HAP-1 (cell line): ENCODE measurements around the gene LUZP4.

ENCODE experiments used
- DNase-seq, 2 experiments: peaks; one replicate each; pipeline ENCODE4 v3.0.0-alpha.2; 2016 to 2020; ENCODE audit warnings: low spot score in 2 of 2
- H3K27me3 ChIP-seq: fragments of 250-450 bp; sonication (Bioruptor Pico); 2 replicates; pipeline ENCODE4 v1.5.1; 2020; ENCODE audit warnings: low read depth, mild to moderate bottlenecking, moderate library complexity
- H3K36me3 ChIP-seq: fragments of 250-450 bp; sonication (Bioruptor Pico); replicated peaks from 2 replicates; pipeline ENCODE4 v1.5.1; 2020; ENCODE audit warnings: mild to moderate bottlenecking
- H3K4me1 ChIP-seq: fragments of 250-450 bp; sonication (Bioruptor Pico); 2 replicates; pipeline ENCODE4 v1.5.1; 2020; ENCODE audit warnings: mild to moderate bottlenecking
- H3K4me3 ChIP-seq: fragments of 250-450 bp; sonication (Bioruptor Pico); 2 replicates; pipeline ENCODE4 v1.5.1; 2020; ENCODE audit warnings: mild to moderate bottlenecking, moderate library complexity
- H3K9me3 ChIP-seq: fragments of 250-450 bp; sonication (Bioruptor Pico); 2 replicates; pipeline ENCODE4 v1.5.1; 2020; ENCODE audit warnings: mild to moderate bottlenecking, moderate library complexity
- in situ Hi-C: fragments of 300-500 bp; cut with MboI; formaldehyde crosslinking; loops from 3 replicates; pipeline ENCODE4 v1.14.3; 2020; ENCODE audit warnings: low sequenced_read_pairs, inconsistent platforms, mixed read lengths

The LUZP4 gene, protein sequence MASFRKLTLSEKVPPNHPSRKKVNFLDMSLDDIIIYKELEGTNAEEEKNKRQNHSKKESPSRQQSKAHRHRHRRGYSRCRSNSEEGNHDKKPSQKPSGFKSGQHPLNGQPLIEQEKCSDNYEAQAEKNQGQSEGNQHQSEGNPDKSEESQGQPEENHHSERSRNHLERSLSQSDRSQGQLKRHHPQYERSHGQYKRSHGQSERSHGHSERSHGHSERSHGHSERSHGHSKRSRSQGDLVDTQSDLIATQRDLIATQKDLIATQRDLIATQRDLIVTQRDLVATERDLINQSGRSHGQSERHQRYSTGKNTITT

DNA sequence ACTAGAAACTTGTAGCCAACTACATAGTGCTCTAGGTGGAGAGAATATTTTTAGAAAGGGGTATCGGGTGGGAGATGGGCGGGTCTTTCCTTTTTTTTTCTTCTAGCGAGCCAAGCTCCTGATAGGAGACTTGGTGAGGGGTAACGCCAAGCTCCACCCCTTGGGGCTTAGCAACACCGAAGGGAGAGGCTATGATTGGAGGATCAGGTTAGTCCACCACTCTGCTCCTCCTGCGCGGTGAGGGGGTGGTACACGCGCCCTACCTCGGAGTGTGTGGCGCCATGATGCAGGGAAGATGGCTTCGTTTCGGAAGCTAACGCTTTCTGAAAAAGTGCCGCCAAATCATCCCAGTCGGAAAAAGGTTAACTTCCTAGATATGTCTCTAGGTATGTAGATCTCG, at the start of gene LUZP4:
Gene LUZP4 (plus strand): TSS at position 251 of the 400 bp plus-strand sequence. CDS start 45 bp downstream, at position 296.
- H3K27me3 ChIP-seq = 0 out of 2 replicates have a peak, but pooled peaks cover 2% of the 10 kb centered on the region
- DNase-seq = no peak
- no peak within 1 kb of the TSS for H3K4me3 ChIP-seq
- no peaks in the 10 kb centered on the region for H3K36me3 ChIP-seq
- H3K4me1 ChIP-seq = no peaks in the 10 kb centered on the region
- H3K9me3 ChIP-seq = no peaks in the 10 kb centered on the region
- in situ Hi-C loops = loop anchor here (25.0 kb wide), 1 partner anchor 302 kb away; no protein-coding TSS in a partner anchor

DNA sequence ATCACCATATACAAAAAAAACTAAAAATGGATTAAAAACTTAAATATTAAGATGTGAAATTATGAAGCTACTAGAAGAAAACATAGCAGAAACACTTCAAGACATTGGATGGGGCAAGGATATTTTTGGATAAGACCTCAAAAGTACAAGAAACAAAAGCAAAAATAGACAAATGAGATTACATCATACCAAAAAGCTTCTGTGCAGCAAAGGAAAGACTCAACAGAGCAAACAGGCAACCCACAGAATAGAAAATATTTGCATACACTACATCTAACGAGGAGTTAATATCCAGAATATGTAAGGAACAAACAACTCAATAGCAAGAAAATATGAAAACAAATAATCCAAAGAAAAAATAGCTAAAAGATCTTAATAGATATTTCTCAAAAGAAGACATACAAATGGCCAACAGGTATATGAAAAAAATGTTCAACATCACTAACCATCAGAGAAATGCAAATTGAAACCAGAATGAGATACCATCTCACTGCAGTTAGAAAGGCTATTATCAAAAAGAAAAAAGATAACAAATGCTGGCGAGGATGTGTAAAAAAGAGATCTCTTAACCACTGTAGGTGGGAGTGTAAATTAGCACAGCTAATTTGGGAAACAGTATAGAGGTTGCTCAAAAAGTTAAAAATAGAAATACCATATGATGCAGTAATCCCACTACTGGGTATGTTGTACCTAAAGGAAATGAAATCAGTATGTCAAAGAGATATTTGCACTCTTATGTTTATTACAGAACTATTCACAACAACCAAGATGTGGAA, 37.9 kb upstream of the LUZP4 start:
- peaks cover 68% of the 10 kb centered on the region for H3K4me1 ChIP-seq
- H3K27me3 ChIP-seq = no peaks in the 10 kb centered on the region
- H3K9me3 ChIP-seq = no peaks in the 10 kb centered on the region
- no peak overlapping the region for H3K4me3 ChIP-seq
- no peak for DNase-seq
- no peaks in the 10 kb centered on the region for H3K36me3 ChIP-seq
- in situ Hi-C loops = no loop called here

DNA sequence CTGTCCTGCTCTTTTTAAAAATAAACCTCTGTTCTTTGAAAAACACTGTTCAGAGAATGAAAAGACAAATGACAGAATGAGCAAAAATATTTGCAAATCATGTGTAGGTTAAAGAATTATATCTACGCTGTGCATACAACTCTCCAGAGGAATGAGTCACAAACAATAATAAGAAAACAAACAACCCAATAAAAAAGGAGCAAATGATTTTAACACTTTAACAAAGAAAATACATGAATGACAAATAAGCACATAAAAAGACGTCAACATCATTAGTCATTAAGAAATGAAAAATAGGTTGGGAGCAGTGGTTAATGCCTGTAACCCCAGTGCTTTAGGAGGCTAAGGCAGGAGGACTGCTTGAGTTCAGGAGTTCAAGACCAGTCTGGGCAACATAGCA, 34.5 kb upstream of the LUZP4 start:
- no peak overlapping the region for H3K4me3 ChIP-seq
- H3K36me3 ChIP-seq = no peaks in the 10 kb centered on the region
- H3K27me3 ChIP-seq = no peaks in the 10 kb centered on the region
- peaks cover 73% of the 10 kb centered on the region for H3K4me1 ChIP-seq
- in situ Hi-C loops = no loop called here
- no peaks in the 10 kb centered on the region for H3K9me3 ChIP-seq
- DNase-seq = no peak

DNA sequence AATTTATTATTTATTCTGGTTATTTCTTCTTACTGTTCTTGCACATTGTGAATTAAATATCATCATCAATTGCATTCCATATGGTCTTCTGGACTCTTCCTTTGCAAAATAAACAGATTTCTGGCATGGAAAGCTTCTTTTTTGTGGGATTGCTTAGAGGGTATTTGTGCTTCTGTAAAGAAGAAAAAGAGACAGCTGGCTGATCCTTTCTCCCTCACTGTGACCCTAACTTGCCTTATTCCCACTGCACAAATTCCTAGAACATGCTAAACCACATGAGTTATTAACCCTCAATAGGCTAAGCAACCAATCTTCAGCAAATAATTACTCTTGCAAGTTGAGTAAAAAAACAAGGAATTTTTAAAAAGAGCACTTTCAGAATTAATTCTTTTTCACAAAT, 31.8 kb upstream of the LUZP4 start:
- Histone ChIP-seq H3K36me3 (no peaks in the 10 kb centered on the region), H3K4me3 (no peak overlapping the region), H3K9me3 (no peaks in the 10 kb centered on the region), H3K27me3 (no peaks in the 10 kb centered on the region), H3K4me1 (peaks cover 75% of the 10 kb centered on the region)
- in situ Hi-C loops = no loop called here
- no peak for DNase-seq

DNA sequence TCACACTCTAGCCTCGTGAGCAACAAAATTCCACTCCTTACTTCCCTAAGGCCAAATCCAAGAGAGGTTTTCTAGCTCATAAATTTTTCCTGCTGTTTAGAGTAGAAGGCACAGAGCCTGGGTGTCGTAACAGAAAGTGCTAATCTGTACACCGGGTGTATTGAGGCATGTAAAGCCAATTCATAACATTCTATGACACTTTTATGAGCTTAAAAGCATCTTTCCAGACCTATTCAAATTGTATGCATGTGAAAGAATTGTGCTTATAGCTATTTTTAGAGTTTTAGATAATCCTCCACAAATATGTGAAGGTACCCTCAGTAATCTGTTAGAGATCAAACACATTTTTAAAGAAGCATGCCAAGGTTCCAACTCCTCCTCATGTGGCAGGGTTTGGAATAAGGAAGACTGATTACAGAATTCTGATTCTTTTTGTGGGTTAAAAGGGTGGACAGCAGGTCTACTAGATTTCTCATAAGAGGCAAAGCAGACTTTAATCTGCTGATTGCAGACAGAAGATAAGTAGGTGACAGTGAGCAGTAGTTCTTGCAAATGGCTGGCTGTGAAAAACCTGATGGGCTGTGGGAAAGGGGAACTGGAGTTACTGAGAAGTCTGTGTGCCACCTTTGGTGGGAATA, 30.2 kb upstream of the LUZP4 start:
- Histone ChIP-seq H3K9me3 (no peaks in the 10 kb centered on the region), H3K4me3 (no peak overlapping the region), H3K27me3 (no peaks in the 10 kb centered on the region), H3K36me3 (no peaks in the 10 kb centered on the region), H3K4me1 (peaks cover 62% of the 10 kb centered on the region)
- in situ Hi-C loops = no loop called here
- peak; percentile 74 to 99 for DNase-seq

DNA sequence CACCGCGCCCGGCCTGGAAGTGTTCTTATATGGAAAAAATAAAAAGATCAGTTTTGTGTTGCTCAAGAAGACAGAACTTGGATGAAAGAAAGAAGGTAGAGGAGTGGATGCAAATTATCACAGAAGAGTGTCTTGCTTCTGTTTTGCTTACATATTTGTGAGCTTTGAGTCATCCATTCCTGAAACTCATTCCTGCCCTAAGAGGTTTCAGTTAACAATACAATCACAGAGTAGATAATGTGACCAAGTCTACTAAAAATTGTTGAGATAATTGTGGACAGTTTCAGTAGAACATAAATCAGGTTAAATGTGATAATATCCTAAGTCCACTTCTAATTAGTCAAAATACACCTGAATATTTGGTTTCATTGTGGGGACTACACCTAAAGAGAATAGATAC, 29.2 kb upstream of the LUZP4 start:
- no peak overlapping the region for H3K4me3 ChIP-seq
- H3K36me3 ChIP-seq = no peaks in the 10 kb centered on the region
- no peaks in the 10 kb centered on the region for H3K27me3 ChIP-seq
- in situ Hi-C loops = no loop called here
- no peaks in the 10 kb centered on the region for H3K9me3 ChIP-seq
- peaks cover 56% of the 10 kb centered on the region for H3K4me1 ChIP-seq
- DNase-seq = no peak

DNA sequence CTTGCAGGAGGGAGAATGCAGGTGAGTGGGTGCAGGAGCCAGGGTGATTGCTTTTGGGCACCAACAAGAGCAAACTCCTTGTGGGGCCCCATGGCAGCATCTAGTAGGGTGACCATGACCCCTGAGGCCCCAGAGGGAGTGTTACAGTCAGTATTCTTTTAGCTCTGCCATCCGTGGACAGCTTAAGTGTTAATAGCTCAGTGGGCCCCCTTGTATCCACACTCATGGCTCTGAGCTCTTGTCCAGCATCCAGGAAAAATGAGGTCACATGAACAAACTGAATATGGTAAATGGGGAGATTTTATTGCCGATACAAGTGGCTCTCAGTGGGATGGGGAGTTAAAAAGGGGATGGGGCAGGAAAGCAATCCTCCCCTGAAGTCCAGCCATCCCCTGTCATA, 28.4 kb upstream of the LUZP4 start:
- Histone ChIP-seq H3K9me3 (no peaks in the 10 kb centered on the region), H3K36me3 (no peaks in the 10 kb centered on the region), H3K4me3 (no peak overlapping the region), H3K4me1 (peaks cover 55% of the 10 kb centered on the region), H3K27me3 (no peaks in the 10 kb centered on the region)
- no peak for DNase-seq
- in situ Hi-C loops = no loop called here

DNA sequence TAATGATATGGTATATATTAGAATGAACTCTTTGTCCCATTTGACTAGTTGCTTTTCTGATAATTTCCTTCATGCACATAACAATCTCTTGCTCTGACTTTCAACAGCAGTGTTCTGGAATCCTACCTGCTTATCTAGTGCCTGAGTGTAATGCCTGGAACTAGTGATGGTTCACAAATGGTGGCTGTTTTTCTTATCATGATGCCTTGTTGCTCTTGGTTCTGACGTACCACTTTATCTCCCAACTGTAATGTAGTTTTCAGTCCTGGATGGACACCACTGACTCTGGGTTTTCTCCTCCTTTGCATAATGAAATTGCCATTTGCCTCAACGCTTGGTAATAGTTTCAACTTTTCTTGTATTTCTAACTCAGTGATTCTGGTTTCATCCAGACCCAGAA, 25.5 kb upstream of the LUZP4 start:
- in situ Hi-C loops = no loop called here
- Histone ChIP-seq H3K9me3 (no peaks in the 10 kb centered on the region), H3K36me3 (no peaks in the 10 kb centered on the region), H3K4me3 (no peak overlapping the region), H3K4me1 (peaks cover 57% of the 10 kb centered on the region), H3K27me3 (no peaks in the 10 kb centered on the region)
- no peak for DNase-seq

DNA sequence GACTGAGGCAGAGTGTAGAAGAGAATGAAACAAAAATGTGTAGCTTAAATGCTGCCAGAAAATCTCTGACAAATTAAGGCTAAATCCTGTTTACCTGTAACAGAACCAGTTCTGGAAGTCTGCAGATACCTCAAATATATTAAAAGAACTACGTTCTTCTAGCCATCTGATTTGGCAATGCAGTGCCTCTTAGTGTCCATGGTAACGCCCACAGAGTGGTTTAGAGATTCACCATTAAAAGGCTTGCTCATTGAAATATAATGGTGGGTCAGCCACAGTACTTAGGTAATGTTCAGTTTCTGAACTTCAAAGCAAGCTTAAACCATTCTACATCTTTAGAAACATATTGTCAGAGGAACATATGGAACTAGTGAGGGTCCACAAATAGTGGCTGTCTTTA, 23.2 kb upstream of the LUZP4 start:
- no peak overlapping the region for H3K4me3 ChIP-seq
- in situ Hi-C loops = no loop called here
- no peak for DNase-seq
- H3K9me3 ChIP-seq = no peaks in the 10 kb centered on the region
- no peaks in the 10 kb centered on the region for H3K36me3 ChIP-seq
- H3K4me1 ChIP-seq = peaks cover 40% of the 10 kb centered on the region
- H3K27me3 ChIP-seq = no peaks in the 10 kb centered on the region

DNA sequence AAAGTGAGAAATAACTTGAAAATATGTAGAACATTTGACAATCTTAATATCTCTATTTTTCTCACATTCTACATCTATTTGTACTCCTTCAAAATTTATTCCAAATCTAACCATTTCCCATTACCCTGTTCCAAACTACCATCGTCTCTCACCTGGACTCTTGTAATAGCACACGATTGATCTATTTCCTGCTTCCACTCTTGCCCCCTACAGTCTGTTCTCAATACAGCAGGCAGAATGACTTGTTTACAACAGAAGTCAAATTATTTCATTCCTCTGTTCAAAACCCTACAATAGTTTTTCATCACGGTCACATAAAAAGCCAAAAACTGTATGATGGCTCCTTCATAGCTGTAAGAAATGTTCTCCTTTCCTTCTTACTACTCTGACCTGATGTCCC, 21.1 kb upstream of the LUZP4 start:
- in situ Hi-C loops = no loop called here
- Histone ChIP-seq H3K4me1 (peaks cover 25% of the 10 kb centered on the region), H3K27me3 (no peaks in the 10 kb centered on the region), H3K36me3 (no peaks in the 10 kb centered on the region), H3K4me3 (no peak overlapping the region), H3K9me3 (no peaks in the 10 kb centered on the region)
- peak; percentile 45 to 63 for DNase-seq

DNA sequence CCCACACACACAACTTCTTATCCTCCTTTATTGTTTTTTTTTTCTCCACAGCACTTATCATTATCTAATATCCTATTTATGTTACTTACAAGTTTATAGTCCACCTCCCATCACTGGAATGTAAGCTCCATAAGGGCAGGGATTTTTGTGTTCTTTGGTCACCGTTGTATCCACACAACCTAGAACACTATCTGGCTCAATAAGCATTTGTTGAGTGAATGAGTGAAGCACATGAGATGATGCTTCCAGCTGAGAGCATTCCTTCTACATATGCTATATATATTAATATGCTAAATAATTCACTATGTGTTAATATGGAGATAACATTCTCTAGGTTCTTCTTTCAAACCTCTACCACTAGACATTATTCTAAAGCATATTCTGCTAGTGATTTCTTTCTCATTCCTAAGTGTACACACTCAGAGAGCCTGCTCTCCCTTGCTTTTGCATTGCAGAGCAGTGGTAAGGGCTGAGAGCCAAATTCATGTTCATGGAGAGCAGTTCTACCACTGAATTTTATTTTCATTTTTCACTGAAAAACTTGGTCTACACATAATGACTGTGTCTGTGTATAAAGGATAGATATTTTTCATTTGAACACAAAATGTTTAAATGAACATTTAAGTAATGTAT, 20.3 kb upstream of the LUZP4 start:
- Histone ChIP-seq H3K27me3 (no peaks in the 10 kb centered on the region), H3K9me3 (no peaks in the 10 kb centered on the region), H3K4me1 (peaks cover 28% of the 10 kb centered on the region), H3K36me3 (no peaks in the 10 kb centered on the region), H3K4me3 (no peak overlapping the region)
- no peak for DNase-seq
- in situ Hi-C loops = no loop called here

DNA sequence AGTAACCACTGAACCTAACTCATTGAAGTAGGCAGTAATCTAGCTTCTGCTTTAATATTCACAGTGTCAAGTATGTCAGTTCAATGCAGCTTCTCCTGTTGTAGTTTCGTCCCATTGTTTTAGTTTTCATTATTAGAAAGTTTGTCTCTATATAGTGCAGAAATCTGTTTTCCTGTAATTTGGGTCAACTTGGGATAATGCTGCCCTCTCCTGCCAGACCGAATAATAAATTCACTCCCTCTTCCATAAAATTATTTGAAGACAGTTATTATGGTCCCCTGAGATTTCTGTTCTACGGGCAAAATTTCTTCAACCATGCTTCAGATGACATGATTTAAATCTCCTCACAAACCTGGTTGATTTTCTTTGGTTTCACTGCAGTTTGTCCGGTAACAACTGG, 4.6 kb upstream of the LUZP4 start:
- no peaks in the 10 kb centered on the region for H3K36me3 ChIP-seq
- in situ Hi-C loops = loop anchor here (25.0 kb wide), 1 partner anchor 298 kb away; no protein-coding TSS in a partner anchor
- H3K4me3 ChIP-seq = no peak overlapping the region
- peaks cover 10% of the 10 kb centered on the region for H3K4me1 ChIP-seq
- H3K9me3 ChIP-seq = no peaks in the 10 kb centered on the region
- H3K27me3 ChIP-seq = 0 out of 2 replicates have a peak, but pooled peaks cover 2% of the 10 kb centered on the region
- peak in 1 of 2 experiments; percentile 21 for DNase-seq

DNA sequence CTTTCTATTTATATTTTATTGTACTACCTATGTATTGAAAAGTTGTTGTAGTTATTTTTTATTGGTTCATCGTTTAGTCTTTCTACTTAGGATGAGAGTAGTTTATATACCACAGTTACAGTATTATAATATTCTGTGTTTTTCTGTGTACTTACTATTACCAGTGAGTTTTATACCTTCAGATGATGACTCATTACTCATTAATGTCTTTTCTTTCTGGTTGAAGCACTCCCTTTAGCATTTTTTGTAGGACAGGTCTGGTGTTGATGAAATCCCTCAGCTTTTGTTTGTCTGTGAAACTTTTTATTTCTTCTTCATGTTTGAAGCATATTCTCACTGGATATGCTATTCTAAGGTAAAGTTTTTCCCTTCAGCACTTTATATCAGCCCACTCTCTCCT, 7.7 kb downstream of the LUZP4 start:
- in situ Hi-C loops = loop anchor here (25.0 kb wide), 1 partner anchor 310 kb away; no protein-coding TSS in a partner anchor
- no peak for DNase-seq
- no peaks in the 10 kb centered on the region for H3K27me3 ChIP-seq
- no peaks in the 10 kb centered on the region for H3K9me3 ChIP-seq
- no peaks in the 10 kb centered on the region for H3K36me3 ChIP-seq
- H3K4me1 ChIP-seq = no peaks in the 10 kb centered on the region
- H3K4me3 ChIP-seq = no peak overlapping the region
